ENCODE results near the gene CCNT2.

- TF ChIP-seq EZH2 (IDR thresholded peaks at IDR 0.05): no peak
- TF ChIP-seq CTCF (IDR thresholded peaks at IDR 0.05): no peak
- no peak for TF ChIP-seq EZH2phosphoT487 (IDR thresholded peaks at IDR 0.05)
Measured at GRCh38 chr2:134884435-134884834, 34.2 kb upstream of the CCNT2 start.
